Subcutaneous adipose tissue (tissue), 4 donors: ENCODE measurements around the gene ZCWPW1. TPM values are rescaled to one million over a fixed set of nuclear protein-coding genes. Genes with fewer than 3 reads are reported as not detected.

Experiments used
- total RNA-seq, 4 donors: library from RNA; depleted of rRNA; stranded (reverse); fragments of >200 nt; gene quantifications; one replicate each; pipeline ENCODE4 v1.1.0, GENCODE V29; 2016
- TF ChIP-seq, protein P1 (sequence below): fragments of 450-650 bp; IDR thresholded peaks from one replicate; pipeline ENCODE4 v1.5.1; 2016; ENCODE audit warnings: low read depth, mild to moderate bottlenecking, control low read depth, antibody characterized with exemption, moderate library complexity

Gene ZCWPW1
- total RNA-seq, 4 donors from 2014 or later = 6.0 to 11.1 (median 8.0) TPM

DNA sequence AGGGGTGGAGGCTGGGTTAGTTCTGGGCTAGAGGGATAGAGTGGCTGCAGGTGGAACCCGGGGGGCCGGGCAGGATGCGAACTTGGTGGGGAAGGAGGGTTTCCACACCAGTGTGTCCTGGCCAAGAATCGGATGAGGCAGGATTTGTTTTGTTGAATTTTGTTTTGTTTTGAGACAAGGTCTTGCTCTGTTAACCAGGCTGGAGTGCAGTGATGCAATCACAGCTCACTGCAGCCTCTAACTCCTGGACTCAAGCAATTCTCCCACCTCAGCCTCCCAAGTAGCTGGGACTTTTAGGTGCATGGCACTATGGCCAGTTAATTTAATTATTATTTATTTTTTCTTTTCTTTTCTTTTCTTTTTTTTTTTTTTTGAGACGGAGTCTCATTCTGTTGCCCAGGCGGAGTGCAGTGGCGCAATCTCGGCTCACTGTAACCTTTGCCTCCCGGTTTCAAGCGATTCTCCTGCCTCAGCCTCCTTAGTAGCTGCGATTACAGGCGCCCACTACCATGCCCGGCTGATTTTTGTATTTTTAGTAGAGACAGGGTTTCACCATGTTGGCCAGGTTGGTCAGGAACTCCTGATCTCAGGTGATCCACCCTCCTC is 20.8 kb upstream of the ZCWPW1 start:
- TF ChIP-seq, protein P1, sequence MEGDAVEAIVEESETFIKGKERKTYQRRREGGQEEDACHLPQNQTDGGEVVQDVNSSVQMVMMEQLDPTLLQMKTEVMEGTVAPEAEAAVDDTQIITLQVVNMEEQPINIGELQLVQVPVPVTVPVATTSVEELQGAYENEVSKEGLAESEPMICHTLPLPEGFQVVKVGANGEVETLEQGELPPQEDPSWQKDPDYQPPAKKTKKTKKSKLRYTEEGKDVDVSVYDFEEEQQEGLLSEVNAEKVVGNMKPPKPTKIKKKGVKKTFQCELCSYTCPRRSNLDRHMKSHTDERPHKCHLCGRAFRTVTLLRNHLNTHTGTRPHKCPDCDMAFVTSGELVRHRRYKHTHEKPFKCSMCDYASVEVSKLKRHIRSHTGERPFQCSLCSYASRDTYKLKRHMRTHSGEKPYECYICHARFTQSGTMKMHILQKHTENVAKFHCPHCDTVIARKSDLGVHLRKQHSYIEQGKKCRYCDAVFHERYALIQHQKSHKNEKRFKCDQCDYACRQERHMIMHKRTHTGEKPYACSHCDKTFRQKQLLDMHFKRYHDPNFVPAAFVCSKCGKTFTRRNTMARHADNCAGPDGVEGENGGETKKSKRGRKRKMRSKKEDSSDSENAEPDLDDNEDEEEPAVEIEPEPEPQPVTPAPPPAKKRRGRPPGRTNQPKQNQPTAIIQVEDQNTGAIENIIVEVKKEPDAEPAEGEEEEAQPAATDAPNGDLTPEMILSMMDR = no peak

DNA sequence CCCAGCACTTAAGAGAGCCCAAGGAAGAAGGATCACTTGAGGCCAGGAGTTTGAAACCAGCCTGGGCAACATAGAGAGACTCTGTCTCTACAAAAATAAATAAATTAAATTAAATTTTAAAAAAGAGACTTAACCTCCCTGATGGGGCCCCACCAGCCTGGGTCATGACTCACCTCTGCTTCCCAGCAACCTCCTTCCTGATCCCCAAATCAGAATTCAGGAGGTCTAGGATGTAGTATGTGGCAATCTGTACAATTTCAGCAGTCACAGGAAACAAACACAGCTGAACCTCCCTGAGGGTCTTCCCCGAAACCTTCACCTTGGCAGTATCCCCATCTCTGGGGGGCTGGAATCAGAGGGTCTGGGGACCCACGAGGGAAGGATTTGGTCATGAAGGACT is 17.5 kb upstream of the ZCWPW1 start:
- TF ChIP-seq, protein P1 = no peak

DNA sequence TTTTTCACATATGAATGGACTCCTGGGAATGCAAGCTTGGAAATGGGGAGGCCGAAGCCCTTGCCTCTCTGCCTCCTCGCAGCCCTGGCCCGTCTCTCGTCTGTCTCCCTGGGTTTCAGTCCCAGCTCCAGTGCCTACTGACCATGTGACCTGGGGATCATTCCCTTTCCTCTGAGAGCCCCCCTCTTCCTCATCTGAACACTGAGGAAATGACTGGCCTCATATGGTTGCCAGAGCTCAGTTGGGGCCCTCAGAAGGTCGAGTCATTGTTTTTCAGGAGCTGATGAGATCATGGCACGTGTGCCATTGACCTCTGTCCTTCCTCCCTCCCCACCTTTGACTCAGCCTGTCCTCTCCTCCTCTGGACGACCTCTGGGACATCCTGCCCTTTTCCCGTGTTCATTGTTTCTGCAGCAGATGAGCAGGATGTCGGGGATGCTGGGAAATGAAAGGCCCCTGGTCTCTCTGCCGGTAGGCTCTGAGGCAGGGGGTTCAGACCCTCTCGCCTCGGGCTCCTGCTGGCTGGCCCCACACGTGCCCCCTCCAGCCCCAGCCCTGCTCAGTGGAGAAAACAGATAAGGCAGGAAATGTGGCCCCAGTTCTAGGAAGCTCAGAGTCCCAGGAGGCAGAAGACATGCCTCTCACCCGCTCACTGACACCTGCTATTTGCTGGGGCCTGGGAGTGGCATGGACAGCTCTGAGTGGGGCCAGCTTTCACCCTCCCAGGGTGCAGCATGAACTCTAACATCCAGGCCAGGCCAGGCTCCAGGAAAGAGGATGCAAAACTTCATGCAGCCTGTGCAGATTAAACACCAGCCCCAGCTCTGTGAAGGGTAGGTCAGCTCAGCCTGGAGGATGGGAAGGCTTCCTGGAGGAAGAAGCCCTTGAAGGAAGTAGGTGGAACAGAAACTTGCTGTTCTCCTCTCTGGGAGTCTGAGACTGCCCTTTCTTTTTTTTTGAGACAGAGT is 16.1 kb upstream of the ZCWPW1 start:
- TF ChIP-seq, protein P1 = no peak

DNA sequence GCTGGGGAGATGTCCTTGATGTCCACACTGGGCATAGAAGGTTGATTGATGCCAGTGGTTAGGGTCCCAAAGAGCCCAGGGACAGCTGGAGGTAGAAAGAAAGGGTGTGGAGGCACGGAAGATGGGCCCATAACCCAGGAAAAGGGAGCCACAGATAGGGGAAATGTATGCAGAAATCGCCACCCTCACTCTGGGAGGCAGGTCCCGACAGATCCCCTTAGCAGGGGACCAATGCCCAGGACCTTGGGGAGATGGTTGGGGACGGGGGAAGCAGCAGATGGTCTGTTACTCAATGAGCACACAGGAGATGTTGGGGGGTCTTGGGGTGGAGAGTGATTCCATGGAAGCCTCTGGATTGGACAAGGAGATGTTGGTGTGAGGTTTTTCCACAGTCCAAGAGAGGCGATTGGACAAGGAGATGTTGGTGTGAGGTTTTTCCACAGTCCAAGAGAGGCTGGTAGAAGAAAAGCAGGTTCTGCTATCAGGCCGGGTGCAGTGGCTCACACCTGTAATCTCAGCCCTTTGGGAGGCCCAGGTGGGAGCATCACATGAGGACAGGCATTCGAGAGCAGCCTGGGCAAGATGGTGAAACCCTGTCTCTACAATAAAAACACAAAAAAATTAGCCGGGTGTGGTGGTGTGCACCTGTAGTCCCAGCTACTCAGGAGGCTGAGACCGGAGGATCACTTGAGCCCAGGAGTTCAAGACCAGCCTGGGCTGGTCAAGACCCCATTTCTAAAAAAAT is 14.8 kb upstream of the ZCWPW1 start:
- TF ChIP-seq, protein P1 = no peak

DNA sequence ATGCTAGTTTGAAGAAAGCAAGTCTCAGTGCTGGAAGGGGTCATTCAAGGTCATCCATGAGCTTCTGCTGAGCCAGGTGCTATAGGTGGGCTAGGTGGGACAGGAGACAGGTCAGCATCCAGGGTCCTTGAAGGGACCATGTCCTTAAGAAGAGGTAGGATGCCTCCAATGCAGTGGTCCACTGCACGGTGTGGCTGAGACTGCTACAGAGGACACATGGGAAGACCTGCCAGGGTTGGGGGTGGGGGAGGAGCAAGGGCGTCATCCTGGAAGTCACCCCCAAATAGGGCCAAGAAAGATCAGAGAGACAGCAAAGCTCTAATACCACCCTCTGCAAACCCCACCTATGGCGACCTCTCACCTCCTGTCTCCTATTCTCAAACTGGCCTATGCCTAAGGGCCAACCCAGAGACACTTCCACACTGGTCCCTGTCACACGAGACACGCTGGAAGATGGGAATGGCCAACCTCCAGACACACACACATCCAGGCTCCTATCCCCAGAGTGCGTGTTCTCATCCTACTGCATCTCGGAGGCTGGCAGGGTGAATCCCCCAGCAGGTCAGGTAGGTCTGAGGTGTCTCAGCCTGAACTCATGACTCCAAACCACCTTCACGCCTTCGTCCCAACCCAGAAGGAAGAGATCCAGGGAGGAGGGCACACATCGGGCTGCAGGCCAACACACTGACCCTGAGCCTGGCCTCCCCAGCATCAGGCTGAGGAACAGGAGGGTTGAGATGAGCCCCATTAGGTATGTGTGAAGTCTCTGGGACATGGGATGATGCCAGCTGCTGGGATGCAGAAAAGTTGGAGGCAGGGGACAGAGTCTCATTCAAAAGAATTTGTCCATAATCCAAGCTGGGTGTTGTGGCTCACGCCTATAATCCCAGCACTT is 13.4 kb upstream of the ZCWPW1 start:
- TF ChIP-seq, protein P1 = no peak

DNA sequence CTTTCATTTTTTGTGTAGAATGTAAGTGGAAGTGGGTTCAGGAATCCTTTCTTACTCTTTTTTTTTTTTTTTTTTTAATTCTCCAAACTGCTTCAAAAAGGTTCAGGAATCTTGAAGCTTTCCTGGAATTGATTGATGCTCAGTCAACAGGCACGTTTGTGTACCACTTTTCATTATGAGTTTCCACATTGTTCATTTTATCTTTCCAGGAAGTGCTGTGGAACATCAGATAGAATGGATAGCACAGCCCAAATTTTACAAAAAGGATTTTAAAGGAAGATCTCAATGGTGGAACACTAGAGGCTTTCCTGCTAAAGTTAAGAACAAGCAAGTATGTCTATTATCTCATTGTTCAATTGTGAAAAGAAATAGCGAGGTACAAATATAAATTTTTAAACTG is 9.7 kb upstream of the ZCWPW1 start:
- TF ChIP-seq, protein P1 = no peak
